Mononuclear cell (primary cell): Measurements from ENCODE around the gene LBR. TPM values are rescaled to one million over a fixed set of nuclear protein-coding genes. Genes with fewer than 3 reads are reported as not detected.

Experiments
- H3K27me3 ChIP-seq: 2 replicates; pipeline ENCODE4 v1.6.0; 2011; ENCODE audit warnings: low read length, control low read depth; ENCODE audit not compliant: insufficient read depth
- H3K4me1 ChIP-seq: 2 replicates; pipeline ENCODE4 v1.5.1; 2011; ENCODE audit warnings: mild to moderate bottlenecking, low read length, control low read depth; ENCODE audit not compliant: insufficient read depth
- H3K4me3 ChIP-seq: 2 replicates; pipeline ENCODE4 v1.5.1; 2011; ENCODE audit warnings: mild to moderate bottlenecking, low read length, moderate library complexity
- H3K9me3 ChIP-seq: 2 replicates; pipeline ENCODE4 v1.5.1; 2011; ENCODE audit warnings: low read depth, mild to moderate bottlenecking, control low read depth, low read length
- total RNA-seq: library from RNA; depleted of rRNA; stranded (reverse); fragments of >200 nt; gene quantifications from one replicate; pipeline ENCODE4 v1.2.3, GENCODE V29; 2012

Gene LBR
- total RNA-seq, 1 donor = 61.4 TPM

DNA sequence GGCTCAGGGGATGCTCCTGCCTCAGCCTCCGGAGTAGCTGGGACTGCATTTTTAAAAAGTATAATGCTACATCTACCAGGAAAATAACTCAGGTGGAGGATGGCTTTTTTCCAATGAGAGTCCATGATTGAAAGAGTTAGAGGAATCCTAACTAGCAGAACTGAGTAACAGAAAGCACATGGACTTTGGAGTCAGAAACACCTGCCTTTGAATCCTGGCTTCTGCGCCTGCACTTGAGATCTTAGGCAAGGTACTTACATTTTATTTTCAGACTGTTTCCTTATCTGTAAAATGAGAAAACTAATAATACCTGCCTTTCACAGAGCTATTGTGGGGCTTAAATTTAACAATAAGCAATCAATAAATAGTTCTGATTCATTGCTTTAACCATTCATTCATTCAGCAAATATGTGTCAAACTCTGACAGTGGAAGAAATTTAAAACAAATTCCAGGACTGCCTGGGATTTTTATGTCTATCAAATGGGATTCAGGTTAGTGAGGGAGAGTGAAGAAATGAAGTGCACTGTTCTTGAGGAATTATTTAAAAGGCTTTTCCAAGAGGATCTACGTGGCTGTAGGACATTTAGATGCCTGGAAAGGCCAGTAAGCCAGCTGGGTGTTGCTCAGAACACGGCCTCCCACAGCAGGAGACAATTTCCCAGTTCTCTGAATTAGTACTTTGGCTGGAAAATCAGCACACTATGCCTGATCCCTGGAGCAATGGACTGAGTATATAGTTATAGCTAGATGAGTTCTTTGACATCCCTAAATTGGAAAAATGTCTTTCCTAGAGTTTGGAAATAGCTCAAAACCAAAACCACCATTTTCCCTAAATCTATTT lies 12.8 kb upstream of the LBR start:
- H3K9me3 ChIP-seq = no peaks in the 10 kb centered on the region
- H3K4me1 ChIP-seq = peaks cover 47% of the 10 kb centered on the region

GRCh38 chr1:225437710-225438437 lies 10.0 kb upstream of the LBR start:
- Histone ChIP-seq H3K4me1 (peaks cover 20% of the 10 kb centered on the region), H3K27me3 (no peaks in the 10 kb centered on the region), H3K4me3 (no peak overlapping the region), H3K9me3 (no peaks in the 10 kb centered on the region)

More for the DNA sequence above, 12.8 kb upstream of the LBR start:
- Histone ChIP-seq H3K27me3 (no peaks in the 10 kb centered on the region), H3K4me3 (no peak overlapping the region)

GRCh38 chr1:225435957-225436392 lies 8.1 kb upstream of the LBR start:
- no peaks in the 10 kb centered on the region for H3K27me3 ChIP-seq
- H3K9me3 ChIP-seq = no peaks in the 10 kb centered on the region
- peaks cover 5% of the 10 kb centered on the region for H3K4me1 ChIP-seq
- no peak overlapping the region for H3K4me3 ChIP-seq

DNA sequence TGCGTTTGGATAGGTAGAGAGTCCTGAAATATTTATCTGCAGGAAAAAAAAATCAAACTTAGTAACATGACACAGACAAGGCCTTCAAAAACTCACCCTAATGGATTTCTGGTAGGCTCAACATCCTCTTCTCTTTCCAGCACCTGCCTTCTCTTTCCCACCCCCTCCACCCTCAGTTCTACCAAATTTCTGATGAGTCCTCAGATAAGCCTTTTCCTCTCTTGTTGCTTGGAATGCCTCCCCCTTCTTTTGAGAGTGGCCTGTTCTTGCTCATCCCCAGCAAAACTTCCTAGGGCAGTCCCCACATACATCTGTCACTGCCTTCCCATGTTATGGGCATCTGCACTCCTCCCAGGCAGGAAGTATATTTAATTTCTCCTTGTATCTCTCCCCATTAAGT lies 7.6 kb upstream of the LBR start:
- peaks cover 5% of the 10 kb centered on the region for H3K4me1 ChIP-seq
- H3K27me3 ChIP-seq = no peaks in the 10 kb centered on the region
- no peak overlapping the region for H3K4me3 ChIP-seq
- no peaks in the 10 kb centered on the region for H3K9me3 ChIP-seq

DNA sequence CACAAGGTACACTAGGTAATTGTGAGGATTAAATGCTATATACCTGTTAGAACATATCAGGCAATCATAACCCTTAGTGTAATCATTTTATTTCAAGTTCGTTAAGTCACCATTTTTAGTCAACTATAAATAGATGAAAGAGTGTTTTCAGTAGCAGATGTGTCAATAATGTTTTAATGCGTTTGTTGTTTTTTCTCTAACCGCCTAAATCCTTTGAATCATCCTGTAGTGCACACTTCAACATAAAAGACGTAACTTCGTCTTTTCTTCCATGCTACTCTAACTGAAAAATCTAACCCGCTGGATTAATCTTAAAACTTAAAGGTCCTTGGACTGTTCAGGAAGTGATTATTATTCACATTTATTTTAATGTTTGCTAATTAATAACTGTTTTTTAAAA lies 7.2 kb upstream of the LBR start:
- peaks cover 5% of the 10 kb centered on the region for H3K4me1 ChIP-seq
- no peaks in the 10 kb centered on the region for H3K27me3 ChIP-seq
- H3K4me3 ChIP-seq = no peak overlapping the region
- H3K9me3 ChIP-seq = no peaks in the 10 kb centered on the region

GRCh38 chr1:225434046-225434445 lies 6.2 kb upstream of the LBR start:
- Histone ChIP-seq H3K4me1 (peaks cover 12% of the 10 kb centered on the region), H3K4me3 (no peak overlapping the region), H3K27me3 (no peaks in the 10 kb centered on the region), H3K9me3 (no peaks in the 10 kb centered on the region)

DNA sequence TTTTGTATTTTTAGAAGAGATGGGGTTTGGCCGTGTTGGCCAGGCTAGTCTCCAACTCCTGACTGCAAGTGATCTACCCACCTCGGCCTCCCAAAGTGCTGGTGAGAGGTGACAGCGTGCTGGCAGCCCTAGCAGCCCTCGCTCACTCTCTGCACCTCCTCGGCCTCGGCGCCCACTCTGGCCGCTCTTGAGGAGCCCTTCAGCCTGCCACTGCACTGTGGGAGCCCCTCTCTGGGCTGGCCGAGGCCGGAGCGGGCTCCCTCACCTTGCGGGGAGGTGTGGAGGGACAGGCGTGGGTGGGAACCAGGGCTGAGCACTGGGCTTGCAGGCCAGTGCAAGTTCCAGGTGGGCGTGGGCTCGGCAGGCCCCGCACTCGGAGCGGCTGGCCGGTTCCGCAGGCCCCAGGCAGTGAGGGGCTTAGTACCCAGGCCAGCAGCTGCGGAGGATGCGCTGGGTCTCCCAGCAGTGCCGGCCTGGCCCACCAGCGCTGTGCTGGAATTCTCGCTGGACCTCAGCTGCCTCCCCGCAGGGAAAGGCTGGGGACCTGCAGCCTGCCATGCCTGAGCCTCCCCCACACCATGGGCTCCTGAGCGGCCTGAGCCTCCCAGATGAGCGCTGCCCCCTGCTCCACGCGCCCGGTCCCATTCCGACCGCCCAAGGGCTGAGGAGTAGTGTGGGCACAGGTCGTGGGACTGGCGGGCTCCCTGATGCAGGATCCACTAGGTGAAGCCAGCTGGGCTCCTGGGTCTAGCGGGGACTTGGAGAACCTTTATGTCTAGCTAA lies 3.4 kb upstream of the LBR start:
- H3K9me3 ChIP-seq = no peaks in the 10 kb centered on the region
- H3K4me1 ChIP-seq = peaks cover 17% of the 10 kb centered on the region
- H3K27me3 ChIP-seq = no peaks in the 10 kb centered on the region
- no peak overlapping the region for H3K4me3 ChIP-seq

DNA sequence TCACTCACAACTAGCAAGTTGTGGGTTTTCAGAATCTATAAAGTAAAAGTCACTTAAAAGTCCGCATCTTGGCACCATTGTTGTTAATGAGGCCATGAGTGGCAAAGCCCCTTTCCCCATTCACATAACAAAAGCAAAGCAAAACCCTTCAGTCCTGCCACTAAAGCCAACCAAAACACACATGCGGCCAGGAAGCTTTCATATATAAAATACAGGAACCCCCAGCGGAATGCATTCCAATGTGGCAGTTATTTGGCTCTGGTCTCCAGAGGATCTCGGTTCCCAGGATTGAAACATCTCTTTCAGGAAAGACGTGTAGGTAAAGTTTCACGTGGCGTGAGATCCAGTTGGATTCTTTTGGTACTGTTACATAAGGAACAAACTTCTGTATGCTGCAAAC lies 2.5 kb upstream of the LBR start:
- Histone ChIP-seq H3K4me1 (peaks cover 27% of the 10 kb centered on the region), H3K9me3 (no peaks in the 10 kb centered on the region), H3K27me3 (no peaks in the 10 kb centered on the region), H3K4me3 (no peak overlapping the region)

GRCh38 chr1:225428881-225429455 lies 1.1 kb upstream of the LBR start:
- no peaks in the 10 kb centered on the region for H3K9me3 ChIP-seq
- H3K4me3 ChIP-seq = peak overlapping the region; percentile 88
- H3K27me3 ChIP-seq = no peaks in the 10 kb centered on the region
- H3K4me1 ChIP-seq = peaks cover 40% of the 10 kb centered on the region

DNA sequence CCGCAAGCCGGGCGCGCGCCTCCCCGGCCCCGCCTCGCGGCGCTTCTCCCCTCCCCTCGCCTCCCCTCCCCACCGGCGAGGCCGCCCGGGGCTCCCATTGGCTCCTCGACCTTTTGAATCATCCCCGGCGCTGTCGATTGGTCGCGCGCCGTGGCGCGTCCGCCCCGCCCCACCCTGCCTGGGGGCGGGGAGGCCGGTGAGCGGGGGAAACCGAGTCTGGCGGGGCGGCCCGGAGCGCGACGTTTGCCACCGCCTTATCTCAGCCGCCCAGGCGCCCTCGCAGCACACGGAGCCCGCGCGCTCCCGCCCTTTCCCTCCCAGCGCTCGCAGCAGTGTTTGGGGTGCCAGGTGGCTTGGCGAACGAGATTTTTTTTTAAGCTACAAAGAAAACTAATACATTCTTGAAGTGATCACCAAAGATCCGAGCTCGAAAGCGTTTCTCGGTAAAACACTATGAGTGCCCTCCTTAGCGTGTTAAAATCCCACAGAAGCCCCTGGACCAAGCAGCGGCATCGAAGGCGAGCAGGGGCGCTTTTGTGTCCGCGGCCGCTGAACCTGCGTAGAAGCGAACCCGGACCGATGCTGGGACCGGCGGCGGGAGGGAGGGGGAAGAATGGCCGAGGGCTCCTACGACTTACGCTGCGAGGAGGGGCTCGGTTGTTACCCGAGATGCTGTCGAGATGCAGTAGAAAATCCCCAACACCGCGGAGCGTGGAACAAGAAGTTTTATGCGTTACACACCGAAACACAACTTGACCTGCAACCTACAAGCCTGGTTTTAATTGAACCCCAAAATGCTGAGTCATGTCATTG lies 436 bp upstream of the LBR start:
- Histone ChIP-seq H3K4me3 (peak overlapping the region; percentile 88), H3K9me3 (no peaks in the 10 kb centered on the region), H3K27me3 (no peaks in the 10 kb centered on the region), H3K4me1 (peaks cover 47% of the 10 kb centered on the region)

- H3K27me3 ChIP-seq = no peaks in the 10 kb centered on the region
- H3K4me1 ChIP-seq = peaks cover 62% of the 10 kb centered on the region
- H3K4me3 ChIP-seq = peak overlapping the region; percentile 88
Observed at GRCh38 chr1:225426395-225427234, 1.2 kb downstream of the LBR start.

GRCh38 chr1:225425201-225425786 lies 2.5 kb downstream of the LBR start:
- Histone ChIP-seq H3K4me3 (peak overlapping the region; percentile 26), H3K4me1 (peaks cover 62% of the 10 kb centered on the region), H3K9me3 (no peaks in the 10 kb centered on the region), H3K27me3 (no peaks in the 10 kb centered on the region)

More at GRCh38 chr1:225426395-225427234, 1.2 kb downstream of the LBR start:
- no peaks in the 10 kb centered on the region for H3K9me3 ChIP-seq

DNA sequence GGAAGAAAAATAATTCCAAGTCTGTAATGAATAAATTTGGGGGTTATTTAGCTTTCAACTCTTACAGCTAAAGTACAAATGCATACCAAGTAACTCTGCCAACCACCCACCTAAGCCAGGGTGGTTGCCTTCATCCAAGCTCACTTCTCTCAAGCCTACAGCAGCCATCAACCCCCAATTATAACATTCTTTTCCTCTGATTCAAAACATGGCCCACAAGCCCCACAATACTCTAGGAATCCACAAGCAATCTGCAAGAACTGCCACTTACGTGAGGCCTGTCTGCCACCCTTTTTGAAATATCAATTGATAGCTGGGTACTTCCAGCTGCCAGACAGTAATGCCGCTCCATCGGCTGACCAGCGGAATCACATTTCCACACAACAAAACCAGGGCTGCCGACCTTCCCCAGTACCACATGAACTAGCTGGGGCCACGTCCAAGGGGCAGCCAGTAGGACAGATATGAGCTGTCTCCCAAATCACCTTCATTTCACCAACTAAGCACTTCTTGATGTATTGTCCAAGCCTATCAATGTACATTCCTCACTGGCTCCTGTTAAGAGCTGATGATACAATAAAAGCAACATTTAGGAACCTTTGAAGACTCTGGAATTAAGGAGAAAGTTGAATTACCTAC lies 3.2 kb downstream of the LBR start:
- Histone ChIP-seq H3K4me1 (peaks cover 60% of the 10 kb centered on the region), H3K9me3 (no peaks in the 10 kb centered on the region), H3K4me3 (peak overlapping the region; percentile 1), H3K27me3 (no peaks in the 10 kb centered on the region)
